HK-2 (cell line): Measurements from ENCODE around the gene NECTIN3.

Source experiments
- DNase-seq: peaks from one replicate; pipeline ENCODE4 v3.0.0-alpha.2; 2018; ENCODE audit not compliant: unreplicated experiment

NECTIN3 gene

DNA sequence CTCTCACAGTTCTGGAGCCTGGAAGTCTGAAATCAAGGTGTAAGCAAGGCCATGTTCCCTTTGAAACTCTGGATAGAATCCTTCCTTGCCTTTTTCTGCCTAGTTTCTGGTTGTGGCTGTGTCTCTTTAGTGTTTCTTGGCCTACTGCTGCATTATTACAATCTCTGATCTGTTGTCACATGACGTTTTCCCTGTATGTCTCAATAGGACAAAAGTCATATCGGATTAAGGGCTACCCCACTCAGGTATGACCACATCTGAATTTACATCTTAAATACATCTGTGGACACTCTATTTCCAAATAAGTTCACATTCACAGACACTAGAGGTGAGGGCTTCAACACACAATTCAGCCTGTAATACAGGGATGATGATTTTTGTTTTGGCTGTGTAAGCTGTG, 13.3 kb downstream of the NECTIN3 start:
- no peak for DNase-seq

DNA sequence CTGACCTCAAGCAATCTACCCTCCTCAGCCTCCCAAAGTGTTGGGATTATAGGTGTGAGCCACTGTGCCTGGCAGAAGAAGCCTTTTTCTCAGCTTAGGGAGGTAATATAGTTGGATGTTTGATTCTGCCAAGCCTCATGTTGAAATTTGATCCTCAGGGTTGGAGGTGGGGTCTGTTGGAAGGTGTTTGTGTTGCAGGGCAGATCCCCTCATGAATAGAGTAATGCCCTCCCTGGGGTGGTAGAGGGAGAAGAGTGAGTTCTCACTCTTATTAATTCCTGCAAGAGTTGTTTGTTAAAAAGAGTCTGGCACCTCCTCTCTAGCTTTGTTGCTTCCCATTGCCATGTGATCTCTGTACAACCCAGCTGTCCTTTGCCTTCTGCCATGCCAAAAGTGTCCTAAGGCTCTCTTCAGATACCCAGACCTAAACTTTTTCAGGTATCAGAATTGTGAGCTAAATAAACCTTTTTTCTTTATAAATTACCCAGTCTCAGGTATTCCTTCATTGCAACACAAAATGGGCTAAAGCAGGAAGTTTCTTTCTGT, 16.4 kb downstream of the NECTIN3 start:
- DNase-seq = no peak

DNA sequence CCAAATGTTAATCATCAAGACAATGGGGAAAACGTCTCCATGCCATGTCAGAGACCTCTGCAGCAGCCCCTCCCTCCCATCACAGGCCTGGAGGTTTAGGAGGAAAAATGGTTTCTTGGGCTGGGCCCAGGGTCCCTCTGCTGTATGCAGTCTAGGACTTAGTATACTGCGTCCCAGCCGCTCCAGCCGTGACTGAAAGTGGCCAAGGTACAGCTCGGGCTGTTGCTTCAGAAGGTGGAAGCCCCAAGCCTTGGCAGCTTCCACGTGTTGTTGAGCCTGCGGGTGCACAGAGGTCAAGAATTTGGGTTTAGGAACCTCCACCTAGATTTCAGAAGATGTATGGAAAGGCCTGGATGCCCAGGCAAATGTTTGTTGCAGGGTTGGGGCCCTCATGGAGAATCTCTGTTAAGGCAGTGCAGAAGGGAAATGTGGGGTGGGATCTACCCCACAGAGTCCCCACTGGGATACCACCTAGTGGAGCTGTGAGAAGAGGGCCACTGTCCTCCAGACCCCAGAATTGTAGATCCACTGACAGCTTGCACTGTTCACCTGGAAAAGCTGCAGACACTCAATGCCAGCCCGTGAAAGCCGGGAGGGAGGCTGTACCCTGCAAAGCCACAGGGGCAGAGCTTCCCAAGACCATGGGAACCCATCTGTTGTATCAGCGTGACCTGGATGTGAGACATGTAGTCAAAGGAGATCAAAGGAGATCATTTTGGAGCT, 25.0 kb downstream of the NECTIN3 start:
- DNase-seq = no peak

DNA sequence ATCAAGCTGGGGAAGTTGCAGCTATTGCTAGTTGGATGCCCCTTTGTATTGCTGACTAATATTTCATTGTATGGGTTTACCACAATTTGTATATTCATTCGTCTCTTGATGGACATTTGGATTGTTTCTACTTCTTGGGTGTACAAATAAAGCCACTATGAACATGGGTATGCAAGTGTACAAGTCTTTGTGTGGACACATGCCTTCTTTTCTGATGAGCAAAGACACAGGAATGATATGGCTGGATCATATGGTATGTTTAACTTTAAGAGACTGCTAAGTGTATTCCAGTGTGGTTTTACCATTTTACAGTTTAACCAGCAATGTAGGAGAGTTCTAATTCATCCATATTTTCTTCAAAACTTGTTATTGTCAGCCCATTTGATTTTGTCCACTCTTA, 32.2 kb downstream of the NECTIN3 start:
- no peak for DNase-seq

DNA sequence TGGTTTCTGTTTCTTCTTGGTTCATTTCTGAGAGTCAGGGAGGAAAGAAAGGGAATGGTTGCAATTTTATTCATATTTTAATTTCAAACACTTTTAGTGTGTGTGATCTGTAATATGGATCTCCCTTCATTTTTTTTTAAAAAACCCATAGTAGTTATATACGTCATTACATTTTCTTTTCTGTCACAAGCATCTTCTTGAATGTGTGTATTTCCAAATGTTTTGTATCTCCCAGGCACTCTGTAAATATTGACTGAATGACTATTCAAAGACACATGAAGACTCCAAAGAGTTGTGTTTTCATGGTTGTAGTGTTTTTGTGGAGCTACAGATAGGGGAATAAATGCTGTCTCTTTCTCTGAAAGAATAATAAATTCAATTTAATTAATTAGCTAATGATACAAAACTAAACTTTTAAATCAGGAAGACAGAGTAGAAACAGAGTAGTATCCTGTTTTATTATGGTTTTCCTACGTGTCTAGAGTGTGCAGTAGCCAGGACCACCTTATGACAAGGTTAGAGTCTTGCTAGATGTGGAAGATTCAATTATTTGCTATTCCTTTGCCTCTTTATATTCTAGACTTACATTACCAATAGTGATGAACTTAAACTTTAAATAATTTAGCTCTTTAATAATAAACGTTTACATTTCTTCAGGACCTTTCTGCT, 35.5 kb downstream of the NECTIN3 start:
- DNase-seq = no peak

DNA sequence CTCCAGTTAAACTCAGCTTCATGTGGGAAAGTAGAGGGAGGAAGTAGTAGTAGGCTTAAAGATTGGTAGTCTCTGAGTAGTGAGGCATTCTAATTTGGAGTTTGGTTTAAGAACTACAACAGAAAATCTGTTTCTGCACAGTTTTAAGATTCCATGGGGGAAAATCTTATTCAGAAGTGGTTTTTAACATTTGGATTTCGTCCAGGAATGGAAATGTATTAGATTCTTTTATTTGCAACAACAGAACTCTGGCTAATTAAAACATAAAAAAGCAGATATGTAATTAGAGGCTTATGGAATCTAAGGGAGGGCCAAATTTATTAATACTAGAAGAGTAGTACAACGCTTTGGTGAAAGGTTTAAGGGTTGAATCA, 36.0 kb downstream of the NECTIN3 start:
- no peak for DNase-seq

DNA sequence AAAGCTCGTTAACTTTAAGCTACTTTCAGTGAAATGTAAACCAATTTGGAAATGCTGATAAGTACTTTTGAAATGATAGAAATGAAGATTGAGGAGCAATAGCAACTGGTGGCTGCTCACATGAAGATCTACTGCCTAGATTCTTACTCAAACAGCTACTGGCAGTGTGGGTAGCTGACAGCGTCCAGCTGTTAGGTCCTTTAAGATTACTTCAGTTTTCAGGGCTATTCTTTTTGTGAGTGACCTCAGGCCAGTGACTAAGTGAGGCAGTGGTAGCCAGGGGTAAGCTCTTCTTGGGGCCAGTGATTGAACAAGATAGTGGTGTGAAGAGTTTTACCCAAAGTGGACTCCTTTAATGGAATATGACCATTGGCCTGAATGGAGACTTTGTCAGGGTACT, 41.3 kb downstream of the NECTIN3 start:
- no peak for DNase-seq

DNA sequence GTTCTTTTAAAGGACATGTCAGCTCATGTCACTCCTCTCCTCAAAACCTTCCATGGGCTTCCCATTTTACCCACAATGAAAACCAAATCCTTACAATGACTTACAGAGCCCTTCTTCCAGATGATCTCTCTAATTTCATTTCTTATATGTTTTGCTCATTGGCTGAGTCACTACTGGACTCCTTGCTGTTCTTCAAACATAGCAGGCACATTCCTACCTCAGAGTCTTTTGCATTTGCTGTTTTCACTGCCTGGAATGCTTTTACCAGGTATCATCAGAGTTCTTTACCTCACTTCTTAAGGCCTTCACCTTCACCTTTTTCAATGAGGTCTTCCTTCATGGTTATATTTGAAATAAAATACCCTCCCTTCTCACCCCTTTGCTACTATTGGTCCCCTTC, 57.3 kb downstream of the NECTIN3 start:
- DNase-seq = no peak

DNA sequence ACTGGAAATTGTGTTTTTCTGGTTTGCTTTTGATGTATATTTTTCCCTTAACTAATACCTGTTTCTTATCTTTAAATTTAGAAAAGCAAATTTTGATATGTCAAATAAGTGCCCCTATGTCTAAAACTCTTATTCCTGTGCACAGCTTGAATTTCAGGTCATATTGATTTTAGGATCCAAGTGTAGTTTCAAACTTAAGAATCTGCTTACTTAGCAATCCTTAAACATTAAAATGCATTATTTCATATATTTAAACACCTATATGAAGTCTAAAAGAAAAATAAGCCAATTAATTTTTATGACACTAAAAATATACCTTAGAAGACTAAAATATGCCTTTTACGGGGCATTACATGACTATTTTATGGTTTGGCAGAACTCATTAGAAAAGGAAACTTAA, 59.2 kb downstream of the NECTIN3 start:
- no peak for DNase-seq

DNA sequence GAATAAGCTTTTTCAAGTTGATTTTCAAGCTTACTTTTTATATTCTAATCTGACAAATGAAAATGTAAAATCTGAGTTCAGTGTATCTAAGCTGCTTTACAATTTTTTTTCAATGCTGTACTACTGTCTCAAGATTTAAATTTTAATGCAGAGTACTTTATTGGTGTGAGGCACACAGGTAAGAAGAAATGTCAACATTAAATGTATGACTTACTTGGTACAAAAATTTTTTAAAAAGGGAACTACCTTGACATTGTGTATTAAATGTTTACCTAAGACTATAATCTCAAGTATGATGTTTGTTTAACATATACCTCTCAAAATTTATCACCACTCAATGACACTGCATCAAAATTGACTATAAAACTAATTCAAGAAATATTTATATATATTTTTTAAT, 62.7 kb downstream of the NECTIN3 start:
- no peak for DNase-seq

DNA sequence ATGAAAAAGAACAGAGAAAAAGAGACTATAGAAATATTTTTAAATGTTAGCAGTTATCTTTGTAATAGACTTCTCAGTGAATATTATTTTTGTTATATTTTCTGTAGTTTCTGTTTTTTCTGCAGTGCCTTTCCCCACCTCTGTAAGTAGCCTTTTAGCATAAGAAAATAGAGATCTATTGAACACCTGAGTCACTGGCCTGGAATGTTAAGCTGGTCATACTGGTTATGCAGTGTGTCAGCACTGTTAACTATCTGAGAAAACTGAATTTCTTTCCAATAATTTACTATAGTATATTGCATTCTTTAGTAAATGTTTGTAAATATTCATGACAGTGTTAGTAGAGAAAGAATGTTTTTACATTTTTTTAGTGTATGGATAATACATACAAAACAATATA, 79.8 kb downstream of the NECTIN3 start:
- DNase-seq = no peak

DNA sequence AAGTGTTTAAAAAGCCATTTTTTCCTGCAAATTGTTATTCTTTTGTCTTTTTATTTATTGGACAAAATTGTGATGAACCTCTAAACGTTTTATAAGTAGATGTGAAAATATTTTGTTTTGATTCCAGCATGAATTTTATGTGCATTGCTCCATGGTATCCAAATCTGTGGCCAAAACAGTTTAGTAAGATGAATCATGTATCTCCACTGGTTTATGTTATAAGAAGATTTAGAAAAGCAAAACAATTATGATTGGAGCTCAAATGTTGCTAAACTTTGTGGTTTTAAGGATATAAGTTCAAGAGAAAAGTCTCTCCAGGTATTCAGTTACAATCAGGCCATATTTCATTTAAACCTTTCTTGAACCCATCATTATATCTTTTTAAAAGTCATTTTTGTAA, 80.9 kb downstream of the NECTIN3 start:
- DNase-seq = no peak

DNA sequence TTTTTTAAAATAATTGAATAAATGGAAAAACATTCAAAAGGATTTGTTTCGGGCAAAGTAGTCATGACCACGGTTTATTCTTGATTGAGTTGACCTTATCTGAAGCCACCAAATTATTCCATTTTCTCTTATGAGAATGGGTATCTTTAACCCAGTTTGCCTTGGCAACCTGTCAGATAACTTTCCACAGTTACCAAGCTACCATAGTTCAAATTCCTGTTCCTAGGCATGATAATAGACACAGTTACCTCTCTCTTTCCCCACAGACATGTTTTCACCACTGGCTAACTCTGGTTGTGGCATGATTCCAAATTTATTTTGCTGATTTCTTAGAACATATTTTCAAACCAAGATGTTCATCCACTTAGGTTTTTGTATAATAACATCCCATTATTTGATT, 84.9 kb downstream of the NECTIN3 start:
- DNase-seq = no peak

DNA sequence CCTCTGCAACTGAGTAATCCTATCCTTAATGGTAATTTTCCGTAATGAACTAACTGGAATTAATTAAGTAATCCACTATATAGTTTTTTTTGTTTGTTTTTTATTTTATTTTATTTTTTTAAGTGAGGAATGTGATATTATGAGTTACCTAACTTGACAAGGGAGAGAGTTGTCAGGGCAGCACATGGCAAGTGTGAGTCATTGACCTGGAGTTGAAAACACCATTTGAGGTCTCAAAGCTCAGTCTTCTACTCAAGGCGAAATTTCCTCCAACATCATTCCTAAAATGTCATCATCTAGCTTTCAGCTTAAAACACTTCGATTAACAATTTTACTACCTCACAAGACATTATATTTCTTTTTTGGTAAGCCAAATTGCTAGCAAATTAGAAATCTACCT, 87.8 kb downstream of the NECTIN3 start:
- no peak for DNase-seq

DNA sequence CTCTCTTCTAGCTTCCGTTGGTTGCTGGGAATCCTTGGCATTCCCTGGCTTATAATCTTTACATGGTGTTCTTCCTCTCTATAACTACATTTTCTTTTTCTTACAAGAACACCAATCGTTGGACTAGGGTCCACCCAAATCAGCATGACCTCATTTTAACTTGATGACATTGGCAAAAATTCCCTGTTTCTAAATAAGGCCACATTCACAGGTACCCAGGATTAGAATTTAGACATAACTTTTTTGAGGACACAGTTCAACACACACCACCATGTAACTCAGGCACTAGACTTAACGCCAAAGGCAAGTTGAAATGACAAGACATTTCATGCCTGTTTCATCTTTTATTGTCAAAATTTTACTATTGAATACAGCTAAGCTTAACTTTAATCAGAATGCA, 93.0 kb downstream of the NECTIN3 start:
- DNase-seq = no peak

DNA sequence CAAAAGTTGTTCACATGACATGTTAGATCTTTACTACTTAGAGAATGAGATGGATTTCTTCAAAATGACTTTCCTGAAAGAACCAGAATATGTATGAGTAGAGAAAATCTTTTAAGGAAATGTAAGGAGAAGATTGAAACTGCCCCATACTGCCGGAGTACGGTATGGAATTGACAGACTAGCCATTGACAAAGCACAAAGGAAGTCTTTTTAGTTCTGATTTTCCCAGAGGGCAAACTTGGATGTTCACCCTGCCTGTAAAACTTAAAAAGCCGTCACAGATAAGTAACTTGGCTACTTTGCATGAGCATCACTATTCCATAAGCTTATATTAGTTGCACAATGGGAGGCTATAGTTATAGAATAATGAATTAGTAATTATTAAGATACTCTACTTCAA, 93.8 kb downstream of the NECTIN3 start:
- DNase-seq = no peak

DNA sequence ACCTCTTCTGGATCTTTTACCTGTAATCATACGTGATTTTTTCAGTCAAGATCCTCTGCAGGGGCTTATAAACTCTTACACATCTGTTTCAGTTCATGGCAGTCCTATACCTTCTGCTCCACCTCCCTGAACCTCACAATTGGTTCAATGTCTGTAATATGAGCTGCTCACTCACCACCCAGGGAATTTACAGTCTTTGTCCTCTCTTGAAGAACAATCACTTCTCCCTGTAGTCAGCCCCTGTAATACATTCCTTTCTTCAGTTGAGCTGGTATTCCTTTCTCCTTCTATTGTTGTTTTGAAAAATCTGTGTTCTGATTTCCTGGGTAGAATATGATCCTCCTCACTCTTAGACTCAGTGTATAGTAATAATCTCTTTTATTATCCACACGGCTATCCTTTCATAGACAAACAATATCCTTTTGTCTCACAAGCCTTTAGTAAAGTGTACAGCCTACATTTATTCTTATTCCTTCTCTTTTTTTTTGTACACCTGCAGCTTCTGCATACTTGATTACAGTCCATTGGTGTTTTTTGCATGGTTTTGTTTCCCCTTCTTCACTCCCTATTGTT, 101.8 kb downstream of the NECTIN3 start:
- DNase-seq = no peak

DNA sequence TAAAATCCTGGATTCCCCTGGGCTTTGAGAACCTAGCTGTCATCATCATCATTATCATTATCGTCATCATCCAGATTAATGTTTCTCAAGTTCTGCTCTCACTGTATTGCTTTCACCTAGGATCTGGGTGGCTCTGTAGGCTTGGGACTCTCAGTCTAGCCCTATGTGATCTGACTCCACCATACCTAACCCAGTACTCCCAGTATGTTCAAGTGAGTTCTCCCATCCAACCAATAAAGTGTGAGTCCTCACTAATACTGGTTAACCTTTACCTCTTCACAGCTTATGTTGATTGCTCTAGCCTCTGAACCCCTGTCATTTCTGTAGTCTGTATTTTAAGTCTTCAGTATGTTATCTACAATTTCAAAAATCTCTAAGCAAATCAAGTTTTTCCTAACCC, 102.3 kb downstream of the NECTIN3 start:
- no peak for DNase-seq

DNA sequence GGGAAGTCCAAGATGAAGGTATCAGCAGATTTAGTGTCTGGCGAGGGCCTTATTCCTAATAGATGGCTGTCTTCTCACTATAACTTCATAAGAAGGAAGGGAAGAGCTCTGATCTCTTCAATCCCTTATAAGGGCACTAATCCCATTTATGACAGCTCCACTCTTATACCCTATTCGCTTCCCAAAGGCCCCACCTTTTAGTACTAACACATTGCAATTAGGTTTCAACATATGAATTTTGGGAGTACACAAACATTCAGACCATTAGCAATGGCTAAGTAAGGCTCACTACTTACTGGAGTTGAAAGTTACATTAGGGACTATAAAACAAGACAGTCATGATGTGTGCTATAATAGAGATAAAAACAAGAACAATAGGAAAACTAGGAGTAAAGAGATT, 118.9 kb downstream of the NECTIN3 start:
- no peak for DNase-seq

DNA sequence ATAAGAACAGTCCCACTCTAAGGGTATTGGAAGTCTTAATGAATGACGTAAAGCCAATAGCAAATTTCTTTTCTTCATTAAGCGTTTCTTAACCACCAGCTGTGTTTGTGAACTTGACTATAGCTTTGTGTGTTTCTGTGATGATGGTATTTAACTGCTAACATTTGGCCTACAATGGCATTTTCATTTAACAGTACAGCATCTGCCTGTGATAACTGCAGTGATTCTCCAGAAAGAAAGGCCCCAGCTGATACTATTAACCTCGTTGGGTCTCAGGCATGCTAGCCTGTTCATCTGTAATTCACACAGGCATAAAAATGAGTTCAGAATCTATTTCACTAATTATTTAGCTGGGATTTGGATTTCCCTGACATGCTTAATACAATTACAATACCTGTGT, 121.9 kb downstream of the NECTIN3 start:
- DNase-seq = no peak

DNA sequence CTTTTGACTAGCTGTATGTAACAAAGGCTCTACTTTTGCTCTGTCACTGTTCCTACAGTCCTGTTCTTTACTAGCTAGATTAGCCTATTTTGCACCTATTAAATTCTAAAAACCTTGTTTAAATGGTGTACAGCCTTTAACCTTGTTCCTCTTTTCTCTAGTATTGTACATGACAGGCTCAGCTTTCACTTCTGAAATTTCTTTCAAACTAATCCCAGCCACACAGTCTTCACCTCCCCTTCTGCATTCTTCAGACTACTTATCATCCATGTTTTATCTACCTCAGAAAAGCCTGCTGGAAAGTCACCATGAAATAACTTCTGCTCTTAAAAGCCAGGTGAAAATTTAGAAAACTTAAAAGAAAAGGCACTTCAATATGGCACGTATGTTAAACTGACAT, 122.4 kb downstream of the NECTIN3 start:
- no peak for DNase-seq

DNA sequence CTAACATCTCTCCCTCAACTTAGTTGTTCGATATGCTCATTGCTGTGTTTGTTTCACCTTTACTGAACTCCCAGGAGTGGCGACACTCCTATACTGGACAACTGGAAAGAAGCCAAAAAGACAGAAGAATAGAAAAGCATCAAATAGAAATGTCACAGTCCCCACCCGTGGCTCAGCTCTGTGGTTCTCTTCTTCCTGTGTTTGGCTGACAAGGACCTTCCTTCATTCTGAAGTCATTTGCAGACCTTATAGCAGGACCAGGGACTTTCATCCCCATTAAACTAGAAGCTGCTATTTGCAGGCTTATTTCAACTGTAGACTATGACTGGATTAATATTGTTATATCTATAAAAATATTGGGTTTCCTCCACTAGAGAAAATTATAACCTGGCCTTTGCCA, 125.9 kb downstream of the NECTIN3 start:
- no peak for DNase-seq

DNA sequence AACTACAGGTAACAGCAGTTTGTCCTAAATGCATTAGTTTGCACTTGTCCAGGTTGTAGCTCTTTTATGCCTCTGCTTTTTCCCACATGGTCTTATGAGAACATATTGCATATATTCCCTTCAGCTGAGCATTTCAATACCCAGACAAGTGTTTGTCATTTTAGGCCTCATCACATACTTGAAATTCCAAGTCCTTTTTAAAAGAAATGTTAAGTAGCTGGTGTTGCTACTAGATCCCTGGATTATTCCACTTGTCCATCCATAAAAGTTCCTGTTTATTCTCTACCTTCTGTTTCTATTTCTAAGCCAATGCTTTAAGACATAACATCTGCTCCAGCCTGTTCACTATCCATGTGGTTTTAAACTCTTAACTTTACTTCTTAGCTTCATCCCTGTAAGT, 128.4 kb downstream of the NECTIN3 start:
- no peak for DNase-seq
